Adrenal gland (tissue), 5 donors: ENCODE measurements around the gene LMNTD2.

ENCODE experiments used
- POLR2A ChIP-seq, 2 donors: fragments of 450-650 bp; IDR thresholded peaks; one replicate each; pipeline ENCODE4 v1.6.1; 2017; ENCODE audit warnings: antibody characterized with exemption in 2 of 2, mild to moderate bottlenecking in 2 of 2, moderate library complexity in 1 of 2
- TF ChIP-seq, protein P1 (sequence below), 6 experiments: fragments of 450-650 bp in 4 of 6; fragments of 200-600 bp in 2 of 6; sonication (generic) in 1 of 6; IDR thresholded peaks; 1 replicate in 5 of 6; 2 replicates in 1 of 6; pipeline versions ENCODE4 v1.5.1 to v1.8.0; 2016 to 2021; ENCODE audit warnings: antibody characterized with exemption in 6 of 6, mild to moderate bottlenecking in 2 of 6, moderate library complexity in 1 of 6
- donor health status: DM: no; HTN: no; CAD: no.

DNA sequence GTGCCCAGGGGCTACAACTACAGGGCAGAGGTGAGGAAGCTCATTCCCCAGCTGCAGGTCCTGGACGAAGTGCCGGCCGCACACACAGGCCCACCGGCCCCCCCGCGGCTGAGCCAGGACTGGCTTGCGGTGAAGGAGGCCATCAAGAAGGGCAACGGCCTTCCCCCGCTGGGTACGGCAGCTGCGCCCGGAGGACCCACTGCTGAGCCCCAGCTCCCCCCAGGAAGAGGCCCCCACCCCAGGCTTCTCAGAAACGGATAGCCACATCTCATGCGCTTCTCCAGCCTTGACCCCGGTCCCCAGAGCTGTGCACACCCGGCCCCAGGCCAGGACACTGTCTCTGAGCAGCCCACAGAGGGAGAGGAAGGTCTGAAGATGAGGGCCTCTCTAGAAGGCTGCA is 9.4 kb downstream of the LMNTD2 start:
- TF ChIP-seq, protein P1, sequence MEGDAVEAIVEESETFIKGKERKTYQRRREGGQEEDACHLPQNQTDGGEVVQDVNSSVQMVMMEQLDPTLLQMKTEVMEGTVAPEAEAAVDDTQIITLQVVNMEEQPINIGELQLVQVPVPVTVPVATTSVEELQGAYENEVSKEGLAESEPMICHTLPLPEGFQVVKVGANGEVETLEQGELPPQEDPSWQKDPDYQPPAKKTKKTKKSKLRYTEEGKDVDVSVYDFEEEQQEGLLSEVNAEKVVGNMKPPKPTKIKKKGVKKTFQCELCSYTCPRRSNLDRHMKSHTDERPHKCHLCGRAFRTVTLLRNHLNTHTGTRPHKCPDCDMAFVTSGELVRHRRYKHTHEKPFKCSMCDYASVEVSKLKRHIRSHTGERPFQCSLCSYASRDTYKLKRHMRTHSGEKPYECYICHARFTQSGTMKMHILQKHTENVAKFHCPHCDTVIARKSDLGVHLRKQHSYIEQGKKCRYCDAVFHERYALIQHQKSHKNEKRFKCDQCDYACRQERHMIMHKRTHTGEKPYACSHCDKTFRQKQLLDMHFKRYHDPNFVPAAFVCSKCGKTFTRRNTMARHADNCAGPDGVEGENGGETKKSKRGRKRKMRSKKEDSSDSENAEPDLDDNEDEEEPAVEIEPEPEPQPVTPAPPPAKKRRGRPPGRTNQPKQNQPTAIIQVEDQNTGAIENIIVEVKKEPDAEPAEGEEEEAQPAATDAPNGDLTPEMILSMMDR (IDR thresholded peaks at IDR 0.05): no peak
- TF ChIP-seq POLR2A (IDR thresholded peaks at IDR 0.05): no peak
